ENCODE data around the gene MYLK.

DNA sequence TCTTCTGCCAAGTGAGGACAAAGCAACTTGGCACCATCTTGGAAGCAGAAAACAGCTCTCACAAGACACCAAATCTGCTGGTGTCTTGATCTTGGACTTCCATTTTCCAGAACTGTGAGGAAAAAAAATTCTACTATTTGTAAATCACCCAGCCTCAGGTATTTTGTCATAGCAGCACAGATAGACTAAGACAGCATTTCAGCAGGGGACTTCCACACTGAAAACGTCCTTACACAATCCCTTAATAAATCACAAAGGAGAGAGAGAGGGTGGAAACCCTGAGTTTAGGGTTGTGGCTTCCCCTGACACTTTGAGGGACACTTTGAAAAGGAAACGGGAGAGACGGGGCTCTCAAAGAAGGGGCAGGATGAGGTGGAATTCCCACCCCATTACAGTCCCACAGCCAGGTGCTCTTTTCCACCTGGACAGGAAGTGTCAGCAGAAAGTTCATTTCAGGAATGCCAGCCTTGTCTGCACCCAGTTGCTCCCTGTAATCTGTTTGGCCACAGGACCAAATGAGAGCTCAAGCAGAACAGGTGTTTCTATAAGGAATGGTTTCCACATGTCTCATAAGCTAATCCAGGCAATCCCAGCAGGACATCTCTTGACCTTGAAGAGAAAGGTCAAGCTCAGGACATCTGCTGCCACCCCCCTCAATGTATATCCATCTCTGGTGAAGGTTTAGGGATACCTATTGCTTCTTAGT, 51.3 kb downstream of the MYLK start:
- TF ChIP-seq, protein P1, sequence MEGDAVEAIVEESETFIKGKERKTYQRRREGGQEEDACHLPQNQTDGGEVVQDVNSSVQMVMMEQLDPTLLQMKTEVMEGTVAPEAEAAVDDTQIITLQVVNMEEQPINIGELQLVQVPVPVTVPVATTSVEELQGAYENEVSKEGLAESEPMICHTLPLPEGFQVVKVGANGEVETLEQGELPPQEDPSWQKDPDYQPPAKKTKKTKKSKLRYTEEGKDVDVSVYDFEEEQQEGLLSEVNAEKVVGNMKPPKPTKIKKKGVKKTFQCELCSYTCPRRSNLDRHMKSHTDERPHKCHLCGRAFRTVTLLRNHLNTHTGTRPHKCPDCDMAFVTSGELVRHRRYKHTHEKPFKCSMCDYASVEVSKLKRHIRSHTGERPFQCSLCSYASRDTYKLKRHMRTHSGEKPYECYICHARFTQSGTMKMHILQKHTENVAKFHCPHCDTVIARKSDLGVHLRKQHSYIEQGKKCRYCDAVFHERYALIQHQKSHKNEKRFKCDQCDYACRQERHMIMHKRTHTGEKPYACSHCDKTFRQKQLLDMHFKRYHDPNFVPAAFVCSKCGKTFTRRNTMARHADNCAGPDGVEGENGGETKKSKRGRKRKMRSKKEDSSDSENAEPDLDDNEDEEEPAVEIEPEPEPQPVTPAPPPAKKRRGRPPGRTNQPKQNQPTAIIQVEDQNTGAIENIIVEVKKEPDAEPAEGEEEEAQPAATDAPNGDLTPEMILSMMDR (IDR thresholded peaks at IDR 0.05; ENCODE audit: insufficient read depth, low read depth, low read length) = no peak
- no peak for TF ChIP-seq EZH2 (IDR thresholded peaks at IDR 0.05; ENCODE audit: insufficient read depth, low read length)

Measured in astrocyte (in vitro differentiated cells and primary cell).